Activated gamma-delta T cell (primary cell): ENCODE measurements around the gene NAB2.
A peak's percentile ranks its signal among the peaks of the same experiment; 100 is the strongest.
"Not testable (repeated sequence)": the region's sequence is repeated elsewhere in the genome, so short reads cannot be mapped to it uniquely, and the experiment has no call there.

Experiments used
- DNase-seq: peaks from one replicate; lab custom pipeline; 2025; lab: John Stamatoyannopoulos, UW

Gene NAB2

DNA sequence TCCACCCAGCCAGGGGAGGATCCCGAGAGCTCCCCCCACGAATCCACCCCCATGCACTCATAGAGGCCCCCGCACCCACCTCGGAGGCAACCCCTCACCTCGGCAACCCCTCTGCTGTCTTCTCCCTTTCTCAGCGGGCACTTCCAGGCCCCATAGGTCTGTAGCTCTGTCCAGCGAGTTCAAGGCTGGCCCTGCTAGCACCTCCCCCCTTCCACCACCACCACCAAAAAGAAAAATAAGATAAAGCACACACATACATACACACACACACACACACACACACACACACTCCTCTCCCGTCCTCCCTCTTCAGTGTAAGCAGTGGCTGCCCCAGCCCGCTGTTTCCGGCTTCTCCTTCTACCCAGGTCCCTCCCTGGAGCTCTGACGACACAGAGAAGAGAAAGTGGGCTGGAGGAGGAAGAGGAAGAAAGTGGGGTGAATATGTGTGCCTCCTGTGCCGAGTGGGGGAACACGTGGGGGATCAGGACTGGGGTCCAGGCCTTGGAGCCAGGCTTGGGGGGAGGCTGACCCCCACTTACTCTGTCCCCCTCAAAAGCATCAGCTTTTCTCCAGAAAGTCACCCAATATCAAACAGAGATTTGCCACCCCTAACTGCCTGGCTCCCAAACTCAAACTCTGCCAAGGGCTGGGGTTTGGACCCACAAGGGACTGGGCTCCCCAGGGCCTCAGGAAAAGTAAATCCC is 22.3 kb downstream of the NAB2 start, which contains the start of gene STAT6:
Gene STAT6, minus strand, starts transcription at position 332 of the 704 bp plus-strand sequence. CDS start 3,084 bp downstream, outside the sequence.
- DNase-seq, result peak; percentile 31

DNA sequence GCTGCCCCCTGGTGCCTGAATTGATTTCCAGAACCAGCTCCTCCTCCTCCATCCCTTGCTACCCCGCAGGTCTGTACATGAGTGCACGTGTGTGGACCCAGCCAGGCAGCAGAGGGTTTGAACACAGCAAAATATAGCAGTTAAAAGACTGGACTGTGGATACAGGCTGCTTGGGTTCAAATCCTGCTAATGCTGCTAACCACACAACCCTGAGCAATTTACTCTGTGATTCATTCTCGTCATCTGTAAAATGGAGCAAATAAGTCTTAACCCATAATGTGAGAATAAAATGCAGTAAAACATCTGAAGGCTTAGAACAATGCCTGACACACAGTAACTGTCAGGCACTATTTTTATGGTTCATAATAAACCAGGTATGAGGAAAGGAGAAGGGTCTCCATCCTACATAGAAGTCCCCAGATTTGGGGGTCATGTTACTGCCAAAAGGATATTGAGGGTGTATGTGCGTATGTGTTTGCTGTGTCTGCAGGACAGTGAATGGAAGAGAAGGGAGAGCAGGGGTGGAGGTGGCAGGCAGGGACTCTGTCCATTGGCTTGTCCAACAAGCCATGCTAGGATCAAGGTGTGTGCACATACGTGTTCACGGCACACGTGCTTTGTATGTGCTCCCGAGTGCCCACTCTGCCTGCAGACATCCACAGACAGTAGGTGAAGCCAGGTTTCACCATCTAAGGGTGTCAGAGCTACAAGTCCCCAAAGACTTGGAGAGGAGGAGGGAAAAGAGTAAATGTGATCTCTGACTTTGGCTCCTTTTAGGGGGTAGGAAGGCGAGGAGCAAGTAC is 23.8 kb downstream of the NAB2 start:
- DNase-seq, result no peak

GRCh38 chr12:57116580-57117281 is 27.8 kb downstream of the NAB2 start:
- no peak for DNase-seq

DNA sequence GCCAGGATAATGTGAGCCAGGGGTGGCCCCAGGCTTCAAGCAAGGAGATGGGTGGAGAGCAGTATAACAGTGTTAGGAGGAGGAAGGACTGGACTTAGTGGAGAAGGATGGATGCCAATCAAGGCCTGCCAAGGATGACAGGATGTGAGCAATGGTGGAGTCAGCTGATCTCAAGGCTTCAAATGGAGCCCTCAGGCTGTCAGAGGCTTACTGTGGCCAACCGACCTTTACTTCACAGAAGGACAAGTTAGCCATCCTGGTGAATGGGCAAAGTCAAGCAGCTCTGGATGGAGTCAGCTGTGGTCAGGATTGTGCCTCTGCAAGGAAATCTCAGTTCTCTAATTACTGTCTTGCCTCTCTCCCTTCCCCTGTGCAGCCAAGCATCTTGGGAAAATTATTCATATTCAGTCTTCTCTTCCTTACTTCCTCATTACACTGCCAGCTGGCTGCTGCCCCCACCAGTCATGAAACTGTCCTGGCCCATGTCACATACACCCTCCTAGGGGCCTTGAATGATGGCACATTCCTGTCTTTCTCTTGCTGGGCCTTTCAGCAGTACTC is 29.9 kb downstream of the NAB2 start:
- no peak for DNase-seq

DNA sequence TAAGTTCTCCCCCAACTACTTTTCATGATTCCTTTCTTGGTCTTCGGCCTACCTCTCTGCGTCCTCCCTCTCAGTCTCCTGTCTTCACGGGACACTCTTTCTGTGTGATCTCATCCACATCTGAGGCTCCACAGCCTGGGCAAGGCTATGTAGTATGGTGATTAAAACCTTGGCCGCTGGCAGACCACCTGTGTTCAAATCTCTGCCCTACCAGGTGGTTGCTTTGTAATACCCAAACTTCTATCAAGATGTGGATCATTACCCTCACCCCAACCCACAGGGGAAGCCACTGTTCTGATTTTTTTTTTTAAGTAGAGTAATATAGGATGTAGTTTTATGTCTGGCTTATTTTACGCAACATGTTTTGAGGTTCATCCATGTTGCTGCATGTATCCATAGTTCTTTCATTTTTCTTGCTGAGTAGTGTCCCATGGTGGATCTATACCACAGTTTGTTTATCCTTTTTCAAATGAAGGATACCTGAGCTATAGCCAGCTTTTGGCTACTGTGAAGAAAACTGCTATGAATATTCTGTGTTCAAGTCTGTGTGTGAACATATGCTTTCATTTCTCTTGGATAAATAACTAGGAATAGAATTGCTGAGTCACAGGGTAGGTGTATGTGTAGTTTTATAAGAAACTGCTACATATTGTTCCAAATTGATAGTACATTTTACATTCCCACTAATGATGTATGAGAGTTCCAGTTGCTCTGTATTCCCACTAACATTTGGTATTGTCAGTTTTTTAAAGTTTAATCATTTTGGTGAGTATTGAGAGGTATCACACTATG is 30.6 kb downstream of the NAB2 start:
- DNase-seq, result no peak

GRCh38 chr12:57120718-57121117 is 31.8 kb downstream of the NAB2 start:
- not testable (repeated sequence) for DNase-seq

- no peak for DNase-seq
Measured at GRCh38 chr12:57123813-57124212, 34.9 kb downstream of the NAB2 start.

GRCh38 chr12:57124261-57124877 is 35.5 kb downstream of the NAB2 start:
- DNase-seq, result no peak

GRCh38 chr12:57126061-57126460 is 37.1 kb downstream of the NAB2 start:
- no peak for DNase-seq

GRCh38 chr12:57126561-57126960 is 37.6 kb downstream of the NAB2 start:
- no peak for DNase-seq

- no peak for DNase-seq
Measured at GRCh38 chr12:57127101-57127725, 38.3 kb downstream of the NAB2 start.

- peak; percentile 50 for DNase-seq
Measured at GRCh38 chr12:57127726-57128518, 39.0 kb downstream of the NAB2 start, which contains the start of gene LRP1. Gene LRP1, plus strand, starts transcription at chr12:57128483. Its CDS starts 482 bp downstream, at chr12:57128965.

DNA sequence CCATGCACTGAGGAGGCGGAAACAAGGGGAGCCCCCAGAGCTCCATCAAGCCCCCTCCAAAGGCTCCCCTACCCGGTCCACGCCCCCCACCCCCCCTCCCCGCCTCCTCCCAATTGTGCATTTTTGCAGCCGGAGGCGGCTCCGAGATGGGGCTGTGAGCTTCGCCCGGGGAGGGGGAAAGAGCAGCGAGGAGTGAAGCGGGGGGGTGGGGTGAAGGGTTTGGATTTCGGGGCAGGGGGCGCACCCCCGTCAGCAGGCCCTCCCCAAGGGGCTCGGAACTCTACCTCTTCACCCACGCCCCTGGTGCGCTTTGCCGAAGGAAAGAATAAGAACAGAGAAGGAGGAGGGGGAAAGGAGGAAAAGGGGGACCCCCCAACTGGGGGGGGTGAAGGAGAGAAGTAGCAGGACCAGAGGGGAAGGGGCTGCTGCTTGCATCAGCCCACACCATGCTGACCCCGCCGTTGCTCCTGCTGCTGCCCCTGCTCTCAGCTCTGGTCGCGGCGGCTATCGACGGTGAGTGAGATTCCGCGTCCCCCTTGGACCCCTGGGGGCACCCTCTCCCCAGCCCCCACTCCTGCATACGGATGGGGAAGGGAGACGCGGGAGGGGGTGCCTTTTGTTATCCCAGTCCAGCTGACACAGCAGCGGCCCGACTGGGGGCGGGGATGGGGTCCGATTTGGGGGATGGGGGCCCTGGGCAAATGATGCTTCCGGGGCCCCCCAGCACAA is 39.8 kb downstream of the NAB2 start:
- DNase-seq, result no peak

GRCh38 chr12:57129321-57129842 is 40.5 kb downstream of the NAB2 start:
- no peak for DNase-seq

GRCh38 chr12:57129889-57130288 is 41.0 kb downstream of the NAB2 start:
- no peak for DNase-seq

DNA sequence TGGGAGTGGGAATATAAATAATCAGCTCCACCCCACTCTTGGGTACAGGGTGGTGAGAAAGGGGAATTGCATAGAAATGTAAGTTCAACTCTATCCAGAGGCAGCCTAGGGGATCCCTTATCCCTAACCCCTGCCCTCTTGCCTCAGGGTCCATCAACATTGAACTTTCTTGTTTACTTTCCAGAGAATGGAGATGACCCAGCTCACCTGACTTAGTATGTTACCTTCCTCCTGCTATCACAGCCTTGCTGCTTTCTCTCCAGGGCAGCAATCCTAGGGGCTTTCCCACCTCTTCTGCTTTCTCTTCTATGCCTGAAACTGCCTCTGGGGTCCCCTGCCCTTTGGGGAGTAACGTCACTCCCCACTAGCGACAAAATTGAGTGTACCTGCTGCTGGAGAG is 42.0 kb downstream of the NAB2 start:
- no peak for DNase-seq

- DNase-seq, result no peak
Measured at GRCh38 chr12:57131896-57132744, 43.2 kb downstream of the NAB2 start.
